ENCODE measurements around the gene PCCA. TPM values are rescaled to one million over a fixed set of nuclear protein-coding genes. Genes with fewer than 3 reads are reported as not detected.

Gene PCCA
- total RNA-seq, 2 donors from 2014 or later: 7.2 to 14.6 TPM

DNA sequence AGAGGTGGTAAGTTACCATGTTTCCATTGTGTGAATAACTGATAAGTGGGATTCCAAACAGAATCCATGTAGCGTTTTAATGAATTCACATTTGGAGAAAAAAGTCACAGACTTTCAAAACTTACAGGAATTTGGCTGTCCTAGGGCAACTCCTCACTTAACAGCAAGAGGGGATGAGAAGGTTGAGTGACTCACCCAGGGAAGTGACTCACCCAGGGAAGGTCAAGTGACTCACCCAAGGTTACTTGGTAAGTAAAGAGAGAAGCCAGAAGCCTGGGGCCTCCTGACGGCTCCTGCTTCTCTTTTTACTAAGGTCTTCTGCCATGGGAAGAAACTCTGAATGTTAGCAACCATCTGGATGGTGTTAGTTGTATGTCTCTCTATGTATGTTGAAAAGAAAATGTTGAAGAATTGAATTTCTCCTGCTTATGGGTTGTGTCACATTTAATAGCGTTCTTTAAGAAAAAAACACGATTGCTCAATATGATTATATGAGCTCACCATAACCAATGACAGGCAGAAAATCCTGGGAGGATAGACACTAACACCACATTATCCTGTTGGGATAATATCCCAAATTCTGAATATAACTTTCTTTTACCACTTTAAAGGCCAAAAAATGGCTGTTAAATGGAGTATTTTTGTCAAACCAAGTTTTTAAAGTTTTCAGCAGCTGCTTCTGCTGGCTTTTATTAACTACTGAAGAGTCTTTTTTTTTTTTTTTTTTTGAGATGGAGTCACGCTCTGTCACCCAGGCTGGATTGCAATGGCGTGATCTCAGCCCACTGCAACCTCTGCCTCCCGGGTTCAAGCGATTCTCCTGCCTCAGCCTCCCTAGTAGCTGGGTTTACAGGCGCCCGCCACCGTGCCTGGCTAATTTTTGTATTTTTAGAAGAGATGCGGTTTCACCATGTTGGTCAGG is 304.1 kb downstream of the PCCA start:
- Mint-ChIP-seq H3K4me1 (peaks cover 20% of the 10 kb centered on the region), H3K4me3 (peak overlapping the region; percentile 62), H3K9me3 (no peaks in the 10 kb centered on the region), H3K27ac (peak overlapping the region; percentile 91), H3K27me3 (no peaks in the 10 kb centered on the region), H3K36me3 (ENCODE audit: low read depth) (no peaks in the 10 kb centered on the region)
- ATAC-seq (replicated peaks): peak; percentile 85

DNA sequence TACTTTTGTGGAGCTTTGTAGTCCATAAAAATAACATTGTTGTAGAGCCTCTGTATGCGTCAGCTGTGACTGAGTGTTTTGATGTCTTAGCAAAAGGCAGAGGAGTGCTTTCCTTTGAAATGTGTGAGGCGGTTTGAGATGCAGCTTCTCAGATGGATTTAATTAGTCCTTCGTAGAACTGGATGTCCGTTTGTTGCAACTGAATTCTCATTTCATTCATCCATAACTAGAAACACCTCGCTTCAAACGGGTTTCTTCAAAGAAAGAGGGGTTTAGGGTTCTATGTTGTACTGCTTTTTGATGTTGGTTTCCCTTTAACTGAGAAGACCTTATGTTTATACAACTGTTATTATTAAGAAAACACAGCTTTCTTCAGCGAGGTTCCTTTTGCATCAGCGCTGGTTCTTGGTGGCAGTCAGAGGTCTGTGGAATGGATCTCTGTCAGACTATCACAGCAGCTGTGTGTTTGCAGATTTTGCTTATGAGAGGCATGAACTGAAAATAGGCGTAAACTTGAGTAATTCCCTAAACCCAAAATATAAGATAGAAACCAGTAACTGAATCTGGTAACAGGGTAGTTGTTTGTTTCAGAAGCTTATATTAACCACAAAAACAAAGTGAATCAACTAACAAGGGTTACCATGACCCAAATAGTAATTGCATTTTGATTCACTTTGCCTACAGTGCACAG is 305.3 kb downstream of the PCCA start:
- Mint-ChIP-seq H3K4me1 (peaks cover 20% of the 10 kb centered on the region), H3K36me3 (ENCODE audit: low read depth) (no peaks in the 10 kb centered on the region), H3K4me3 (peak overlapping the region; percentile 62), H3K27ac (peak overlapping the region; percentile 66), H3K9me3 (no peaks in the 10 kb centered on the region), H3K27me3 (no peaks in the 10 kb centered on the region)
- peak; percentile 82 for ATAC-seq (replicated peaks)

DNA sequence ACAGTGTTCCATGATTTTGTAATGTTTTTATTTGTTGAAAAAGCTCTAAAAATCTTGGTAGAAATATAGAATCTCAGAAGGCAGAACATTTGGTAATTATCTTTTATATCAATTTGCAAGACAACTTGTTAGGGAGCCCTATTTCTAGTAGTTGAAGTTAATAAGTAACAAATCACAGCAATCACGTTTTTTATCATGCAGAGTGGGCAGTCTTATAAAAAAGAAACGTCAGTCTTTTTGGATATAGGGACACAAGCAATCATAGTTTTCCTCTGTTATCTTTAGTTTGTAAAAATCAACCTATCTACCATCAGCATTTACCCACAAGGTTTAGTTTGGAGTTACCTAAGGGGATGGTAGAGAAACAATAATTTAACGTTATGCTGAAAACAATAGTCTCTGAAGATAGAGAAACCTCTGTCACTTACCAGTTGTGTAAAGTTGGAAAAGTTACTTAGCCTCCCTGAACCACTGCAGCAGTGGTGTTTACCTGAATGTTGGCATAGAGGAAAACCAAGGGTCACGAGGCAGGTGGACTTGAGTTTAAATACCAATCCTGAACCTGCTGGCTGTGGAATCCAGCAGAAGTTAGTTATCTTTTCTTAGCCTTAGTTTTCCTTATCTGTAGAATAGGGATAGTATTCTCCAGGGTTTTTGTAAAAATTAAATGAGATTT is 306.9 kb downstream of the PCCA start:
- no peak overlapping the region for H3K27ac Mint-ChIP-seq
- H3K9me3 Mint-ChIP-seq: peaks cover 6% of the 10 kb centered on the region
- no peaks in the 10 kb centered on the region for H3K27me3 Mint-ChIP-seq
- no peaks in the 10 kb centered on the region for H3K36me3 Mint-ChIP-seq (ENCODE audit: low read depth)
- ATAC-seq (replicated peaks): no peak
- H3K4me1 Mint-ChIP-seq: peaks cover 20% of the 10 kb centered on the region
- H3K4me3 Mint-ChIP-seq: no peak overlapping the region

DNA sequence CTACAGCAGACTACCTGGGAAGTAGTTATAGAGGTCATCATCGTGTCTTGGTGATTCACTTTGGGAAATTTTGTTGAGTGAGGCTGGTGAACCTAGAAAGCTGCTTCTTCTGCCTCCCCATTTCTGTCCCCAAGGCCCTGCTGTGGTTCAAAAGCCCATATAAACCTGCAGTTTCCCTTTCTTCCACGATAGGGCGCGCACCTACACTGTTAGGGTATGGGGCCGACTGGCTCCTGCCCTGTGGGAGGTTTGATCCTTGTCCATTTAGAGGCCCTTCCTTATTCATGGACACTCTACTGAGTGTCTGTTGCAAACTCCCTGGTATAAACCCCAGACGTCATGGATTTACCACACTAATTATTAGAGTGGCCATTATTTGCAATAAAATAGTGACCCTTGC is 307.9 kb downstream of the PCCA start:
- no peak overlapping the region for H3K4me3 Mint-ChIP-seq
- peaks cover 6% of the 10 kb centered on the region for H3K9me3 Mint-ChIP-seq
- no peak overlapping the region for H3K27ac Mint-ChIP-seq
- H3K36me3 Mint-ChIP-seq (ENCODE audit: low read depth): no peaks in the 10 kb centered on the region
- no peaks in the 10 kb centered on the region for H3K27me3 Mint-ChIP-seq
- H3K4me1 Mint-ChIP-seq: peaks cover 19% of the 10 kb centered on the region
- ATAC-seq (replicated peaks): no peak

DNA sequence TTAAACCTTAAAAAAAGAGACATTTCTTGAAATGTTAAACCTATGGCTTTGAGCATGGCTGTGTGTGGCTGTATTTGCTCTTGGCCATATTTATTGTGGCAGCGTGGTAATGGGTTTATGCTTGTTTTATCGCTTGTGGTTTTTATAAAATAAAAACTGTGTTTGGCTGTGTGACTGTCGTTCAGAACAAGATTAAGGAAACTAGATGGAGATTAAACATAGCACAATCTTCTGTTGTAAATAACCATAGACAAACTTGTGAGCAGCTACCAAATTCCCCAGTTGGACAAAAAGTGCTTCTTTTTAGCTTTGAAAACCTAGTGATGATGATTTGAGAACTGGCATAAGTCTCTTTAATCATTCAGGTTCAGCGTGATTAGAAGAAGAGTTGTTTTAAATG is 308.7 kb downstream of the PCCA start:
- no peak overlapping the region for H3K27ac Mint-ChIP-seq
- H3K4me1 Mint-ChIP-seq: peaks cover 14% of the 10 kb centered on the region
- H3K4me3 Mint-ChIP-seq: no peak overlapping the region
- H3K27me3 Mint-ChIP-seq: no peaks in the 10 kb centered on the region
- peaks cover 3% of the 10 kb centered on the region for H3K36me3 Mint-ChIP-seq (ENCODE audit: low read depth)
- peaks cover 8% of the 10 kb centered on the region for H3K9me3 Mint-ChIP-seq
- no peak for ATAC-seq (replicated peaks)

DNA sequence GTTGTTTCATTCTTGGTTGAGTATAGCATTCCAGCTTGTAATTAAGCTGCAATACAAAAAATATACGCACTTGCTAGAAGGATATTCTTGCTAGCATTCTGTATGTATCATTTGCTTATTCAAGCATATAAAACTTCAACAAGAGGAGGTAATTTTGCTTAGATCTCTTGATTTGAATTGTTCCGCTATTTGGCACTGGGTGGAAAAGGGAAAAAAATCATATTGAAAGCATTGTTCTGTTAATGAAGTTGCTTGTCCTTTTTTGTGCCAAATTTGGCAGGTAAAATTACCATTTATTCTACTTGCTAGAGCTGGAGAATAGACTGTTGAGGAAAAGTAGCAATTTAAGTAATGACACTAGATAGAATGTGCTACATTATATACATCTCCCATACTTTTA is 309.5 kb downstream of the PCCA start:
- Mint-ChIP-seq H3K27me3 (no peaks in the 10 kb centered on the region), H3K4me1 (peaks cover 8% of the 10 kb centered on the region), H3K4me3 (no peak overlapping the region), H3K36me3 (ENCODE audit: low read depth) (peaks cover 5% of the 10 kb centered on the region), H3K9me3 (peaks cover 15% of the 10 kb centered on the region), H3K27ac (no peak overlapping the region)
- ATAC-seq (replicated peaks): no peak

DNA sequence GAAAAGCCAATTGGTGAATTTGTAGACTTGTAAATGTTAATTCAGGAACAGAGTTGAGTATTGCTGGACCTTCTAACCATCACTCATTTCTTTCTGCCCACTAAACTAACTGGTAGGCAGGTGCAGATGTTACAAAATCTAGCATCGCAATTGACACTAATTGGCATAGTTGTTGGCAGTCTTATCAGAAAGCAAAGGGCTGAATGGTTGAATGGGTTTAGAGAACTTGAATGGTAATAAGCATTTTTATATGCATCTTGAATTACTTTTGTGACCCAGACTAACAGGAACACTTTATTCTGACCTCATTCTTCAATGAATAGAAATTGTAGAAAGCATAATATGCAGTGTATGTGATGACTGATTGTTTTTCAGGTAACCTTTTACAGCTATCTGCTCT is 310.6 kb downstream of the PCCA start:
- peaks cover 5% of the 10 kb centered on the region for H3K36me3 Mint-ChIP-seq (ENCODE audit: low read depth)
- H3K9me3 Mint-ChIP-seq: peaks cover 23% of the 10 kb centered on the region
- H3K4me1 Mint-ChIP-seq: peaks cover 5% of the 10 kb centered on the region
- no peak overlapping the region for H3K27ac Mint-ChIP-seq
- H3K27me3 Mint-ChIP-seq: no peaks in the 10 kb centered on the region
- no peak overlapping the region for H3K4me3 Mint-ChIP-seq
- ATAC-seq (replicated peaks): no peak

DNA sequence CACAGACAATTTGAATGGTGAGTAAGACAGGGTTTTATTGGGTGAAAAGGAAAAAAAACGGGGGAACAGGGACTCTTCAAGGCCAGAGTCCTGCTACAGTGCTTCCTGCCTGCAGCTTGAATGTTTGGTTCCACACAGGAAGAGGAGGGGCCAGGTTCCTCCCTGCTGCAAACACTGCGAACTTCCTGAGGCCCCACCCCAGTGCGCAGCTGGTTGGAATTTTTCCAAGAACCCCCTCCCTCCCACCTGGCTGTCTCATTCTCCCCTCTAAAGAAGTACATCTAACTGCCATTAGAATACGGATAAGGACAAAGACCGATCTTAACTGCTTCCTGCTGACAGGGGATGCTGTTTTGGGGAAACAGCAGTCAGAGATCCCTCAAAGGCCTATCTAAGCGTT is 314.8 kb downstream of the PCCA start:
- Mint-ChIP-seq H3K27ac (no peak overlapping the region), H3K9me3 (peaks cover 28% of the 10 kb centered on the region), H3K36me3 (ENCODE audit: low read depth) (peaks cover 8% of the 10 kb centered on the region), H3K4me1 (no peaks in the 10 kb centered on the region), H3K4me3 (no peak overlapping the region), H3K27me3 (no peaks in the 10 kb centered on the region)
- no peak for ATAC-seq (replicated peaks)

DNA sequence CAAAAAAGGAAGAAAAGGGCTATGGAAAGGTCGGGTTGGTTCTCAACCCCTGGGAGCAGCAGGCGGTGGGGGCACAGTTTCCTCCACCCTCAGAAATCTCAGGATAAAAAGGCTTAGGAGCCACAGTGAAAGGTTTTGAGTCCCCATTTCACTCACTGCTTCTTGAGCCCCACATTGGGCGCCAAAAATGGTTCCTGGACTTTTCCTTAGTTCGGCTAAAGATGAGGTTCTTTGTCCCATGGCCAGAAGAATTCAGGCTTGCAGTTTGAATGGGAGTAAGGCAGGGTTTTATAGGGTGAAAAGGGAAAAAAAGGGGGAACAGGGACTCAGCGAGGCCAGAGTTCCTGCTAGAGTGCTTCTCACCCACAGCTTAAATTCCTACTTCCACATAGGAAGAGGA is 320.2 kb downstream of the PCCA start:
- Mint-ChIP-seq H3K27me3 (no peaks in the 10 kb centered on the region), H3K27ac (no peak overlapping the region), H3K4me1 (no peaks in the 10 kb centered on the region), H3K36me3 (ENCODE audit: low read depth) (peaks cover 13% of the 10 kb centered on the region), H3K4me3 (no peak overlapping the region), H3K9me3 (peaks cover 20% of the 10 kb centered on the region)
- ATAC-seq (replicated peaks): no peak

DNA sequence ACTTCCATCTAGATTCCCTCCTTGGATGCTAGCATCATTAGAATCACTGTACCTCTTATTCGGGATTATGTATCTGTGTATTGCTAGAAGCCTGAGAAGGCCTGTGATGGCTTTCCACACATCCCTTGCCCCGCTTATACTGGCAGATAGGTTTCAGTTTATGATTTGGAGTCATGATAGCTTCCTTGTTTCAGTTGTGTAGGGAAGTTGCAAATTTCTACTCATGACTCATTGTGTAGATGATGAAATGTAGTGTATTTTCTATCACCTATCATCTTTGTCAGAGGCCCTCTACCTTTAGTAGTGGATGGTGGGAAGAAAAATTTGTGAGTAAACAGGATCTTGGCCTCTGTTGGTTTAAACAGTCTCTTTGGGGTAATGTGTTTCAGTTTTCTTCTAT is 334.5 kb downstream of the PCCA start:
- ATAC-seq (replicated peaks): peak; percentile 58
- Mint-ChIP-seq H3K36me3 (ENCODE audit: low read depth) (no peaks in the 10 kb centered on the region), H3K27ac (no peak overlapping the region), H3K27me3 (no peaks in the 10 kb centered on the region), H3K9me3 (no peaks in the 10 kb centered on the region), H3K4me3 (no peak overlapping the region), H3K4me1 (no peaks in the 10 kb centered on the region)

DNA sequence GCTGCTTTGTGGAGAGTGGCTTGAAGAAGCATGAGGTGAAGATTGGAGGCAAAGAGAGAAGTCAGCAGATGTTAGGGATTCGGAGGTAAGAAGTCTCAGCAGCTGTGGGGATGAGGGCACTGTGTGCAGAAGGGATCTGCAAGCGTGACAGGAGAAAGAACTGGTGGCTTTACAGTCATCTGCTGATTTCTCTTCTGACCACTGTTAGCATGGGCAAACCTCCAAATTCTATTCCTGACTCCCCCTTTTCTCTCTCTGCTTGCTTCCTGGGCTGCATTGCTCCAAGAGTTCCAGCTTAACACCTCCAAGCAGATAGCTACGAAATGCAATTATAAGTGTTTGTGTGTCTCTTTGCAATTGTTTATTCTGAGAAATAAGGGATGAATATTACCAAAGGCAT is 340.1 kb downstream of the PCCA start:
- no peak overlapping the region for H3K4me3 Mint-ChIP-seq
- no peaks in the 10 kb centered on the region for H3K27me3 Mint-ChIP-seq
- no peaks in the 10 kb centered on the region for H3K9me3 Mint-ChIP-seq
- no peak for ATAC-seq (replicated peaks)
- H3K4me1 Mint-ChIP-seq: peaks cover 3% of the 10 kb centered on the region
- peaks cover 7% of the 10 kb centered on the region for H3K36me3 Mint-ChIP-seq (ENCODE audit: low read depth)
- H3K27ac Mint-ChIP-seq: no peak overlapping the region

DNA sequence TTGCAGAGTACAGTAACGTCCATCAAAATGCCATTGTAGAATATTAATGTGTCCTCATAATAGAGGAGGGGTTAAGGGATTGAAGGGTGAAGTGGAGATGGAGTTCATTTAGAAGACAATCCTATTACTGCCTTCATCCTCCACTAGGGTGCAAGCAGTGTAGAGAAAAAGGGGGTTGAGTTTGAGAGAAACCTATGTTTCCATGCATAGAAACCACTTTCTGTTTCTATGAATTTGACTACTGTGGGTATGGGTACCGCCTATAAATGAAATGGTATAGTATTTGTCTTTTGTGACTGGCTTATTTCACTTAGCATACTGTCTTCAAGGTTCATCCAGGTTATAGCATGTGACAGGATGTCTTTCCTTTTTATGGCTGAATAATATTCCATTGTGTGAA is 343.7 kb downstream of the PCCA start:
- H3K36me3 Mint-ChIP-seq (ENCODE audit: low read depth): peaks cover 7% of the 10 kb centered on the region
- ATAC-seq (replicated peaks): no peak
- H3K4me1 Mint-ChIP-seq: peaks cover 6% of the 10 kb centered on the region
- no peaks in the 10 kb centered on the region for H3K27me3 Mint-ChIP-seq
- H3K9me3 Mint-ChIP-seq: no peaks in the 10 kb centered on the region
- no peak overlapping the region for H3K27ac Mint-ChIP-seq
- no peak overlapping the region for H3K4me3 Mint-ChIP-seq

DNA sequence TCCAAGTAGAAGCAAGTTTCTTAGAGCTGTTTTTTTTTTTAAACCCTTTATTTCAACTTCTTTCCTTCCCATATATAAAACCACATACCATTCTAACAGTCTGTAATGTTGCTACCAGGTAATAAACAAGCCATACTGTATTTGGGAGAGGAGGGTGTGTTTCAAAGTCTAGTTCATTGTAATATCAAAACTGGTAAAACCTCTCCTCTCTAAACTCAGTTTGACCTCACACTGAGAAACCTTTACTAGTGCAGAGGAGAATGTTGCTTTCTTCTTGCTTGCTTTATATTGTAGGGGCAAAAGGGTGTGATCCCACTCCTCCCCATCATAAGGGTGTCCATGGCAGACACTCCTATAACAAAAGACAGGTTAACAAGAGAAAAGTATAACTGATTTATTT is 344.6 kb downstream of the PCCA start:
- Mint-ChIP-seq H3K36me3 (ENCODE audit: low read depth) (peaks cover 7% of the 10 kb centered on the region), H3K27ac (peak overlapping the region; percentile 4), H3K27me3 (no peaks in the 10 kb centered on the region), H3K4me1 (peaks cover 6% of the 10 kb centered on the region), H3K9me3 (no peaks in the 10 kb centered on the region), H3K4me3 (no peak overlapping the region)
- ATAC-seq (replicated peaks): peak; percentile 43

DNA sequence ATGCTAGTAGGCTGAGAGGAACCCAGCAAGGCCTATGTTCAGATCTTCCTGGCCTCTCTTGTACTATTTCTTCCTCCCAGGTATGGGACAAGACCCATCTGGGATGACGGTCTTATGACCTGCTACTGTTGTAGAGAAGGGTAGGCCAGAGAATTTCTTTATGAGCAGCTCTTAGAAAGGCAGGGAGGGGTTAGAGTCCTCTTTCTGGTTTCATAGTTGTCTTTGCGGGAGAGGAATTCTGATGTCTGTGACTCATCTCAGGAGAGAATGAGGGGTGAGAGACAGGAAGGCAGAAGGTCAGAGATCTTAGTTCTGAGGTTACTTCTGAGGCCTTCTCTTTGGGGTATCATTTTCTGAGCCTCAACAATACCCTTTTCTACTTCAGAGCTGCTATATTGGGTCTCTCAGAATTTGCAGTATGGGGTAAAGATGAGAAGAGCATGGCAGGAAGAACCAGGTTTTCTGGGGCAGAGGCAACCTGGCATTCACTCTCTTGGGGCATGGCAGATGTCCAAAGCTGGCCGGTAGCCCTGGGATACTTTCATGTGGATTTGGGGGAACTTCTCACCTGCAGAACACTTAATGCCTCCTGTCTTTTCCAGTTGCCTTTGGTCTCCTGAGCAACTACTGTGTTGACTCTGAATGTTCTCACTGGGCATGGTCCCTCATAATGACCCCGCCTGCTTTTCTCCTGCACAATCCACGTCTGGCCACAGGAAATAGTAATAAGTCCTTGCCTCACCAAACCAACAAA is 345.3 kb downstream of the PCCA start:
- no peaks in the 10 kb centered on the region for H3K27me3 Mint-ChIP-seq
- peak overlapping the region; percentile 4 for H3K27ac Mint-ChIP-seq
- no peaks in the 10 kb centered on the region for H3K9me3 Mint-ChIP-seq
- peaks cover 7% of the 10 kb centered on the region for H3K36me3 Mint-ChIP-seq (ENCODE audit: low read depth)
- H3K4me3 Mint-ChIP-seq: no peak overlapping the region
- H3K4me1 Mint-ChIP-seq: peaks cover 6% of the 10 kb centered on the region
- peak; percentile 86 for ATAC-seq (replicated peaks)
